Esophagus (tissue), 2 donors: ENCODE results near the gene SLC38A2. TPM values are rescaled to one million over a fixed set of nuclear protein-coding genes. Genes with fewer than 3 reads are reported as not detected.
"Not testable (repeated sequence)": the region's sequence is repeated elsewhere in the genome, so short reads cannot be mapped to it uniquely, and the experiment has no call there.

Experiments
- H3K27ac ChIP-seq, 2 donors: one replicate each; pipeline ENCODE4 v1.5.1; 2013; ENCODE audit warnings: low read depth in 2 of 2, mild to moderate bottlenecking in 2 of 2, inconsistent platforms in 1 of 2, low read length in 1 of 2, moderate library complexity in 1 of 2
- H3K27me3 ChIP-seq, 2 donors: one replicate each; pipeline ENCODE4 v1.6.1; 2013; ENCODE audit warnings: low read length in 2 of 2, control low read depth in 1 of 2, mild to moderate bottlenecking in 1 of 2; ENCODE audit not compliant: insufficient read depth in 2 of 2, control insufficient read depth in 1 of 2
- H3K36me3 ChIP-seq, 2 donors: one replicate each; pipeline ENCODE4 v1.6.1; 2013; ENCODE audit warnings: low read length in 1 of 2; ENCODE audit not compliant: control insufficient read depth in 2 of 2, insufficient read depth in 2 of 2
- H3K4me1 ChIP-seq, 2 donors: one replicate each; pipeline ENCODE4 v1.6.1; 2013; ENCODE audit warnings: low read length in 1 of 2; ENCODE audit not compliant: control insufficient read depth in 2 of 2, insufficient read depth in 2 of 2
- H3K4me3 ChIP-seq, 2 donors: one replicate each; pipeline ENCODE4 v1.5.1; 2013; ENCODE audit warnings: low read length in 2 of 2, mild to moderate bottlenecking in 2 of 2, low read depth in 1 of 2, moderate library complexity in 1 of 2
- H3K9me3 ChIP-seq, 2 donors: one replicate each; pipeline ENCODE4 v1.6.1; 2013; ENCODE audit warnings: mild to moderate bottlenecking in 2 of 2, low read depth in 1 of 2, low read length in 1 of 2, moderate library complexity in 1 of 2; ENCODE audit not compliant: control insufficient read depth in 2 of 2, insufficient read depth in 1 of 2
- WGBS, 2 donors: extraction: QIAGEN DNeasy Blood & Tissue Kit; methylation state at CpG; one replicate each; pipeline ENCODE4 v1.1.7; 2013; 5-methylcytosine and 5-hydroxymethylcytosine counted together
- polyA plus RNA-seq, 2 donors: library from polyadenylated mRNA; stranded (reverse); fragments of 200-250 nt; gene quantifications; one replicate each; pipeline ENCODE4 v1.2.3, GENCODE V29; 2013
- donor health status: healthy with polysubstance abuse.
- donor health status: Bipolar disorder and iron deficiency.

Gene SLC38A2
- polyA plus RNA-seq, 2 donors = 80.2 to 82.8 TPM

DNA sequence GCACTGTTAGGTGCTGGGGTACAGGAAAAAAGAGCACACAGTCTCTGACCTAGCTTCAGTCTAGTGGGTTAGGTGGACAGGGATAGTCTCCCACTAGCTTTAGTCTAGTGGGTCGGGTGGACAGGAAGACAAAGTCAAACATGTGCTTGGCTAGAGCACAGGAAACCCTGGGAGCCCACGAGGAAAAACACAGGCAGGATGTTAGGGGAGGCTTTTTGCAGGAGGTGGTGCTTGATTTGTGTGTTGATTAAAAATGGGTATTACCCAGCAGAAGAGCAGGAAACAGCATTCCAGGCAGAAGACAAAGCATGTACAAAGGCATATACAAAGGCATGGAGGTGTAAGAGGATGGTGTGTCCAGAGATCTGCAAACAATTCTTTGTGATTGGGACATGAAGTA, 23.3 kb downstream of the SLC38A2 start:
- H3K36me3 ChIP-seq = no peaks in the 10 kb centered on the region
- H3K4me1 ChIP-seq = no peaks in the 10 kb centered on the region
- no peaks in the 10 kb centered on the region for H3K9me3 ChIP-seq
- H3K27me3 ChIP-seq = no peaks in the 10 kb centered on the region
- WGBS, 2 donors = 44 to 51% methylated on average over 2 of the region's 2 CpGs
- no peak overlapping the region for H3K4me3 ChIP-seq
- H3K27ac ChIP-seq = no peak overlapping the region

DNA sequence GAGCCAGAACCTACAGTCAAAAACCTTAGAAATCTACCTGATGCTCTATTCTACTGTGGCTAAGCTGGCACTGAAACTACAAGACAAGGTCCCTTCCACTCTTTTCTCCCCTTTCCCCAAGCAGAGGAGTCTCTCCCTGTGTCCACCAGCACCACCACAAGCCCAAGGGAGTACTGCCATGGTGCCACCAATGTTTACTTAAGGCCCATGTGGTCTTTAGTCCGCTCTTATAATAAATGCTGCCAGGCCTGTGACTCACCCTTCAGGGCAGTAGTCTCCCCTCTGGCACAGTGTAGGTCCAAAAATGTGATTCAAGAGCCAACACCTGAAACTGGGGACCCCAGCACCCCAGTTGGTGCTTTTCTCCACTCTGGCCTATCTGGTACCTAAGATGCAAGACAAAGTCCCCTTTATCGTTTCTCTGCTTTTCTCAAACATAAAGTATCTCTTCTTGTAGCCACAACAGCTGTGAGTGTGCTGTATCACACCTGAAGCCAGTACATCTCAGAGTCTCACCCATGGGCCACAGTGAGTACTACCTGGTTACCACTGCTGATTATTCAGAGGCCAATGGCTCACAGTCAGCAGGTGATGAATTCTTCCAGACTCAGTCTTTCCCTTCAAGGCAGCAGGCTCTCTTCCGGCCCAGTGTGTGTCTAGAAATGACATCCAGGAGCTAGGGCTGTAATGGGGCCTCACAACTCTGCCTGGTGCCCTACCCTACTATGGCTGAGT, 29.3 kb downstream of the SLC38A2 start:
- no peaks in the 10 kb centered on the region for H3K9me3 ChIP-seq
- no peak overlapping the region for H3K4me3 ChIP-seq
- H3K27ac ChIP-seq = no peak overlapping the region
- H3K36me3 ChIP-seq = no peaks in the 10 kb centered on the region
- WGBS, 2 donors = 78 to 82% methylated on average over 3 of the region's 3 CpGs
- H3K4me1 ChIP-seq = peaks cover 0 to 6% of the 10 kb centered on the region in 2 donors
- no peaks in the 10 kb centered on the region for H3K27me3 ChIP-seq

DNA sequence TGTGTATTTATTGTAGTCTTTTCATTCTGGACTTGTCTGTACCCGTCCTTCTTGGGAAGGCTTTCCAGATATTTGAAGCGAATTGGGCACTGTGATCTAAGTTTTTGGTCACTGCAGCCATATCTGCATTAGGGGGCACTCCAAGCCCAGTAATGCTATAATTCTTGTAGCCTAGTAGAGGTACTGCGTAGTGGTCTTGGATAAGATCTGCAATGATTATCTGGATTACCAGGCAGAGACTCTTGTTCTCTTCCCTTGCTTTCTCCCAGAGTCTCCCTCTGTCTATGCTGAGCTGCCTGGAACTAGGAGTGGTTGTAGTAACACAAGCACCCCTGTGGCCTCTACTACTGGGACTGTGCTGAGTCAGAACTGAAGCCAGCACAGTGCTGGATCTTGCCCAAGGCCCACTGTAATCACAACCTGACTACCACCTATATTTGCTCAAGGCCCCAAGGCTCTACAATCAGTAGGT, 30.0 kb downstream of the SLC38A2 start:
- Histone ChIP-seq H3K27me3 (no peaks in the 10 kb centered on the region), H3K4me1 (peaks cover 0 to 6% of the 10 kb centered on the region in 2 donors), H3K4me3 (no peak overlapping the region), H3K9me3 (no peaks in the 10 kb centered on the region), H3K27ac (no peak overlapping the region), H3K36me3 (no peaks in the 10 kb centered on the region)
- 36 to 38% methylated on average over 3 of the region's 3 CpGs for WGBS, 2 donors

DNA sequence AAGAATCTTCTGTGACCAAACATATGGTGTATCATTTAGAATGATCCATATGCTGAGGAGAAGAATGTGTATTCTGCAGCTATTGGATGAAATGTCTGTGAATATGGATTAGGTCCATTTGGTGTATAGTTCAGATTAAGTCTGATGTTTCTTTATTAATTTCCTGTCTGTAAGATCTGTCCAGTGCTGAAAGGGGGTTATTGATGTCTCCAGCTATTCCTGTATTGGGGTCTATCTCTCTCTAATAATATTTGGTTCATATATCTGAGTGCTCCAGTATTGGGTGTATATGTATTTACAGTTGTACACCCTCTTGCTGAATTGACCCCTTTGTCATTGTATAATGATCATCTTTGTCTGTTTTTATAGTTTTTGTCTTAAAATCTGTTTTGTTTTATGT, 33.5 kb downstream of the SLC38A2 start:
- H3K4me3 ChIP-seq = no peak overlapping the region
- H3K4me1 ChIP-seq = peaks cover 0 to 6% of the 10 kb centered on the region in 2 donors
- no peaks in the 10 kb centered on the region for H3K36me3 ChIP-seq
- no peak overlapping the region for H3K27ac ChIP-seq
- H3K27me3 ChIP-seq = no peaks in the 10 kb centered on the region
- H3K9me3 ChIP-seq = no peaks in the 10 kb centered on the region

DNA sequence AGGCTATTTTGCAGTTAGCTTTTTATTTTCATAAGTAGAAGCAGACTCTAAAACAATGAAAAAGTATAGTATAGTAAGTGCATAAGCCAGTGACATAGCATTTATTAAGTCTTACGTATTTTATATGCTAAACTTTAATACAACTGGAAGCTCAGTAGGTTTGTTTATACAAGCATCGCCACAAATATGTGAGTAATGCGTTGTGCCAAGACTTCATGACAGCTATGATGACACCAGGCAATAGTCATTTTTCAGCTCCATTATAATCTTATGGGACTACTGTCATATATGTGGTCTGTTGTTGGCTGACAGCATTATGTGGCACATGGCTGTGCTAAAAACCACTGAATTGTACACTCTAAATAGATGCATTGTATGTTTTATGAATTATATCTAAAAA, 40.3 kb downstream of the SLC38A2 start:
- Histone ChIP-seq H3K4me3 (no peak overlapping the region), H3K9me3 (no peaks in the 10 kb centered on the region), H3K27me3 (no peaks in the 10 kb centered on the region), H3K27ac (no peak overlapping the region), H3K36me3 (no peaks in the 10 kb centered on the region), H3K4me1 (no peaks in the 10 kb centered on the region)
- 33 to 42% methylated on average over 3 of the region's 3 CpGs for WGBS, 2 donors

DNA sequence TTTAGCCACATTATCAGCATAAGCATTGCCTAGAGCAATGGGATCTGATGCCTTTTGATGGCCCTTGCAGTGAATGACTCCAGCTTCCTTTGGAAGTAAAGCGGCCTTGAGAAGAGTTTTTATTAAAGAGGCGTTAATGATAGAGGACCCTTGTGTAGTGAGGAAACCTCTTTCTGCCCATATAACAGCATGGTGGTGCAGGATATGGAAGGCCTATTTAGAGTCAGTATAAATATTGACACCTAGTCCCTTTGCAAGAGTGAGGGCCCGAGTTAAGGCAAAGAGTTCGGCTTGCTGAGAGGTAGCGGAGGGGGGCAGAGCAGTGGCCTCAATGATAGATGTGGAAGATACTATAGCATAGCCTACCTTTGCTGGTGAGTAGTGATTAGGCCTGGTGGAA, 47.5 kb downstream of the SLC38A2 start:
- not testable (repeated sequence) for H3K36me3 ChIP-seq, H3K27me3 ChIP-seq, H3K4me3 ChIP-seq, H3K9me3 ChIP-seq, H3K4me1 ChIP-seq, H3K27ac ChIP-seq
- 94 to 95% methylated on average over 5 of the region's 5 CpGs for WGBS, 2 donors

DNA sequence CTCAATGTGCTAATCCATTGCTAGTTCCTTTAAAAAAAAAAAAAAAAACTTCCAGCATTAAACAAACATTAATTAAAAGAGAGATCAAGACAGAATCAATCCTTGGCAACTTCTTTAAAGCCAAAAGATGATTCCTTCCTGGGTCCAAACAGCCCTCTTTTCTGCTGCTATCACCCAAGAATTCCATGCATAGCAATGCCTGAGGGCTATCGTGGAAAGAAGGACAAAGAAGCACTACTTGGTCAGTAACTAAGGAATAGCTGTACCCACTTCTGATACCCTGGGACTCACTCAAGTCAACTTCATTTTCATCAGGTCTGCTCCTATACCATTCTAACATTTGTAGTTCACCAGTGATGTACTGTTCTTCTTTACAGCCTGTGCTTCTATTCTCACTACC, 51.8 kb downstream of the SLC38A2 start:
- Histone ChIP-seq H3K4me3 (no peak overlapping the region), H3K4me1 (no peaks in the 10 kb centered on the region), H3K36me3 (no peaks in the 10 kb centered on the region), H3K27ac (no peak overlapping the region), H3K9me3 (peaks cover 0 to 6% of the 10 kb centered on the region in 2 donors), H3K27me3 (no peaks in the 10 kb centered on the region)
- WGBS, 2 donors = 44 to 59% methylated on average over 1 of the region's 1 CpG

DNA sequence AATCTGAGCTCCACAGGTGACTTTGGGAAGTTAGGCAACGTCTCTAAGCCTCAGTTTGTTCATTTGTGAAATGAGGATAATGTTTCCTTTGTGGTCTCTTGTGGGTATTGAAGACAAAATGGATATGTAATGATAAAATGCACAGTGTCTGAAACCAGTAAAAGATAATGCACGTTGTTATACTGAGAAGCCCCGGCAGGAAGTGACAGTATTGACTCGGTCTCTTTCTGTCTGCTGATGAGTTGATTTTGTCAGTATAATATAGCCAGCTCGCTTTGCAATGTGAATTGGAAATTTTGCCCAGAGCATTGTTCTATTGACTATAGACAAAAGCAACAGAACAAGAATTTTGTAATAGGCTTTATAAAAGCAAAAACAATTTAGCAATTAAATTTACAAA, 54.5 kb downstream of the SLC38A2 start:
- Histone ChIP-seq H3K4me1 (no peaks in the 10 kb centered on the region), H3K27me3 (no peaks in the 10 kb centered on the region), H3K27ac (no peak overlapping the region), H3K36me3 (no peaks in the 10 kb centered on the region), H3K9me3 (no peaks in the 10 kb centered on the region), H3K4me3 (no peak overlapping the region)
- WGBS, 2 donors = 76 to 77% methylated on average over 5 of the region's 5 CpGs
